ENCODE data around the gene CAMSAP2.

DNA sequence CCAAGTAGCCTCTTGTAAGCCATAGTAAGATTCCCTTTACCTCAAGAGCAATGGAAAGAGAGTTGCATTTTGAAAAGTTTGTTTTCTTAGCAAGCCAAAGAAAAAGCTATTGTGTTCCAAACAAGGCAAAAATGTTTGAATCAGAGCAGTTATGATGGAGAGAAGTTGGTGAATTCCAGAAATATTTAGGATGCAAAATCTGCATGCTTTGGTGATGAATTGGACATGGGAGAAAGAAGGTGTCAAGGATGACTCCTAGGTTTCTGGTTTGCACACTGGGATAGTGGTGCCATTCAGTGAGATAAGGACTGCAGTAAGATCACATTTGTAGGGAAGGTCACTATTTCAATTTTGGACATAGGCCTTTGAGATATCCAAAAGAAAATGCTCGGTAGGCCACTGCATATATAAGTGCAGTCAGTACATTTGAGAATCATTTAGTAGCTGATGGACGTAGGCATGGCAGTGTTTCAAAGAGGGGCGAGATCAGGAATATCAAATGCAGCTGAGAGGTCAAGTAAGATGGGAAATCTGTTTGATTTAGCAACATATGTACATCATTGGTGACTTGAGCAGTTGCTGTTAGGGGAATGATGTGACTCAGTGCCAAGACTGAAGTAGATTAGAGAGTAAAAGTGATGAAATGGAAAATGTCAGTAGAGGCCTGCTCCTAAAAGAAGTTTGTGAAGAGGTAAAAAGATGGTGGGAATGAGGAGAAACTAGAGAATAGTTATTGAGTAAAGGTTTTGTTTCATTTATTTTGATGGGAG, 100.2 kb downstream of the CAMSAP2 start:
- TF ChIP-seq CTCF (IDR thresholded peaks at IDR 0.05) (no peak), EP300 (IDR thresholded peaks at IDR 0.05) (no peak), POLR2A (IDR thresholded peaks at IDR 0.05) (no peak)
